ENCODE measurements around the gene DMAP1. TPM values are rescaled to one million over a fixed set of nuclear protein-coding genes. Genes with fewer than 3 reads are reported as not detected.

Gene DMAP1
- total RNA-seq, 1 donor from 2014 or later, result 64.7 TPM

GRCh38 chr1:44251989-44252671, 38.9 kb downstream of the DMAP1 start:
- DNase-seq (ENCODE audit: low read depth), result no peak
- no peaks in the 10 kb centered on the region for H3K36me3 ChIP-seq (ENCODE audit: control insufficient read depth, insufficient read depth, low read length)
- TF ChIP-seq CTCF (IDR thresholded peaks at IDR 0.05; ENCODE audit: insufficient read depth, low read length, poor library complexity, severe bottlenecking), result no peak
- H3K27me3 ChIP-seq (ENCODE audit: control insufficient read depth, insufficient read depth, low read length), result no peaks in the 10 kb centered on the region
- H3K4me3 ChIP-seq (ENCODE audit: low read depth, low read length), result no peak overlapping the region

GRCh38 chr1:44254392-44254910, 41.2 kb downstream of the DMAP1 start:
- no peak for DNase-seq (ENCODE audit: low read depth)
- Histone ChIP-seq H3K4me3 (ENCODE audit: low read depth, low read length) (no peak overlapping the region), H3K36me3 (ENCODE audit: control insufficient read depth, insufficient read depth, low read length) (no peaks in the 10 kb centered on the region), H3K27me3 (ENCODE audit: control insufficient read depth, insufficient read depth, low read length) (no peaks in the 10 kb centered on the region)
- no peak for TF ChIP-seq CTCF (IDR thresholded peaks at IDR 0.05; ENCODE audit: insufficient read depth, low read length, poor library complexity, severe bottlenecking)

- TF ChIP-seq CTCF (IDR thresholded peaks at IDR 0.05; ENCODE audit: insufficient read depth, low read length, poor library complexity, severe bottlenecking), result no peak
- Histone ChIP-seq H3K4me3 (ENCODE audit: low read depth, low read length) (no peak overlapping the region), H3K27me3 (ENCODE audit: control insufficient read depth, insufficient read depth, low read length) (no peaks in the 10 kb centered on the region), H3K36me3 (ENCODE audit: control insufficient read depth, insufficient read depth, low read length) (no peaks in the 10 kb centered on the region)
- no peak for DNase-seq (ENCODE audit: low read depth)
Measured at GRCh38 chr1:44256762-44257554, 43.7 kb downstream of the DMAP1 start.

- H3K36me3 ChIP-seq (ENCODE audit: control insufficient read depth, insufficient read depth, low read length), result no peaks in the 10 kb centered on the region
- no peak for DNase-seq (ENCODE audit: low read depth)
- TF ChIP-seq CTCF (IDR thresholded peaks at IDR 0.05; ENCODE audit: insufficient read depth, low read length, poor library complexity, severe bottlenecking), result no peak
- no peak overlapping the region for H3K4me3 ChIP-seq (ENCODE audit: low read depth, low read length)
- no peaks in the 10 kb centered on the region for H3K27me3 ChIP-seq (ENCODE audit: control insufficient read depth, insufficient read depth, low read length)
Measured at GRCh38 chr1:44259090-44259489, 45.8 kb downstream of the DMAP1 start.

- H3K36me3 ChIP-seq (ENCODE audit: control insufficient read depth, insufficient read depth, low read length), result no peaks in the 10 kb centered on the region
- TF ChIP-seq CTCF (IDR thresholded peaks at IDR 0.05; ENCODE audit: insufficient read depth, low read length, poor library complexity, severe bottlenecking), result no peak
- DNase-seq (ENCODE audit: low read depth), result no peak
- no peak overlapping the region for H3K4me3 ChIP-seq (ENCODE audit: low read depth, low read length)
- no peaks in the 10 kb centered on the region for H3K27me3 ChIP-seq (ENCODE audit: control insufficient read depth, insufficient read depth, low read length)
Measured at GRCh38 chr1:44260792-44261170, 47.5 kb downstream of the DMAP1 start.

All from kidney epithelial cell (primary cell).